Measurements from ENCODE around the gene TDRD6.
A peak's percentile ranks its signal among the peaks of the same experiment; 100 is the strongest.

Gene TDRD6

GRCh38 chr6:46653439-46654195 lies 34.1 kb upstream of the TDRD6 start:
- no peak overlapping the region for H3K27ac Mint-ChIP-seq
- peaks cover 16% of the 10 kb centered on the region for H3K4me1 Mint-ChIP-seq (ENCODE audit: low read depth)
- no peaks in the 10 kb centered on the region for H3K9me3 Mint-ChIP-seq
- intact Hi-C loops (cut with micrococcal nuclease) = no loop called here
- peaks cover 6% of the 10 kb centered on the region for H3K36me3 Mint-ChIP-seq (ENCODE audit: low read depth)
- peaks cover 34% of the 10 kb centered on the region for H3K27me3 Mint-ChIP-seq
- peak overlapping the region; percentile 91 for H3K4me3 Mint-ChIP-seq

- Mint-ChIP-seq H3K36me3 (ENCODE audit: low read depth) (peaks cover 6% of the 10 kb centered on the region), H3K9me3 (no peaks in the 10 kb centered on the region), H3K4me3 (no peak overlapping the region), H3K27me3 (peaks cover 31% of the 10 kb centered on the region), H3K27ac (no peak overlapping the region), H3K4me1 (ENCODE audit: low read depth) (peaks cover 16% of the 10 kb centered on the region)
- intact Hi-C loops (cut with micrococcal nuclease) = no loop called here
Measured at GRCh38 chr6:46655803-46656202, 31.9 kb upstream of the TDRD6 start.

- H3K27me3 Mint-ChIP-seq = peaks cover 22% of the 10 kb centered on the region
- no peaks in the 10 kb centered on the region for H3K9me3 Mint-ChIP-seq
- H3K27ac Mint-ChIP-seq = no peak overlapping the region
- H3K36me3 Mint-ChIP-seq (ENCODE audit: low read depth) = peaks cover 5% of the 10 kb centered on the region
- intact Hi-C loops (cut with micrococcal nuclease) = no loop called here
- no peak overlapping the region for H3K4me3 Mint-ChIP-seq
- H3K4me1 Mint-ChIP-seq (ENCODE audit: low read depth) = peaks cover 10% of the 10 kb centered on the region
Measured at GRCh38 chr6:46657642-46658041, 30.0 kb upstream of the TDRD6 start.

- Mint-ChIP-seq H3K36me3 (ENCODE audit: low read depth) (no peaks in the 10 kb centered on the region), H3K4me3 (no peak overlapping the region), H3K27me3 (no peaks in the 10 kb centered on the region), H3K27ac (no peak overlapping the region), H3K9me3 (no peaks in the 10 kb centered on the region), H3K4me1 (ENCODE audit: low read depth) (no peaks in the 10 kb centered on the region)
- intact Hi-C loops (cut with micrococcal nuclease) = no loop called here
Measured at GRCh38 chr6:46661483-46661882, 26.2 kb upstream of the TDRD6 start.

- Mint-ChIP-seq H3K4me1 (ENCODE audit: low read depth) (no peaks in the 10 kb centered on the region), H3K36me3 (ENCODE audit: low read depth) (no peaks in the 10 kb centered on the region), H3K4me3 (no peak overlapping the region), H3K27me3 (no peaks in the 10 kb centered on the region), H3K27ac (no peak overlapping the region), H3K9me3 (no peaks in the 10 kb centered on the region)
- intact Hi-C loops (cut with micrococcal nuclease) = no loop called here
Measured at GRCh38 chr6:46667377-46667776, 20.3 kb upstream of the TDRD6 start.

GRCh38 chr6:46674410-46674809 lies 13.3 kb upstream of the TDRD6 start:
- Mint-ChIP-seq H3K27ac (no peak overlapping the region), H3K9me3 (no peaks in the 10 kb centered on the region), H3K36me3 (ENCODE audit: low read depth) (no peaks in the 10 kb centered on the region), H3K27me3 (no peaks in the 10 kb centered on the region), H3K4me3 (no peak overlapping the region), H3K4me1 (ENCODE audit: low read depth) (no peaks in the 10 kb centered on the region)
- intact Hi-C loops (cut with micrococcal nuclease) = no loop called here

- H3K27ac Mint-ChIP-seq = no peak overlapping the region
- no peaks in the 10 kb centered on the region for H3K36me3 Mint-ChIP-seq (ENCODE audit: low read depth)
- intact Hi-C loops (cut with micrococcal nuclease) = no loop called here
- H3K4me3 Mint-ChIP-seq = no peak overlapping the region
- no peaks in the 10 kb centered on the region for H3K4me1 Mint-ChIP-seq (ENCODE audit: low read depth)
- no peaks in the 10 kb centered on the region for H3K27me3 Mint-ChIP-seq
- no peaks in the 10 kb centered on the region for H3K9me3 Mint-ChIP-seq
Measured at GRCh38 chr6:46676604-46677313, 10.9 kb upstream of the TDRD6 start.

GRCh38 chr6:46677314-46677654 lies 10.4 kb upstream of the TDRD6 start:
- Mint-ChIP-seq H3K27ac (no peak overlapping the region), H3K36me3 (ENCODE audit: low read depth) (no peaks in the 10 kb centered on the region), H3K4me3 (no peak overlapping the region), H3K9me3 (no peaks in the 10 kb centered on the region), H3K27me3 (no peaks in the 10 kb centered on the region), H3K4me1 (ENCODE audit: low read depth) (no peaks in the 10 kb centered on the region)
- intact Hi-C loops (cut with micrococcal nuclease) = no loop called here

GRCh38 chr6:46684771-46685170 lies 2.9 kb upstream of the TDRD6 start:
- Mint-ChIP-seq H3K4me1 (ENCODE audit: low read depth) (no peaks in the 10 kb centered on the region), H3K27ac (no peak overlapping the region), H3K36me3 (ENCODE audit: low read depth) (no peaks in the 10 kb centered on the region), H3K27me3 (no peaks in the 10 kb centered on the region), H3K4me3 (no peak overlapping the region), H3K9me3 (no peaks in the 10 kb centered on the region)
- intact Hi-C loops (cut with micrococcal nuclease) = no loop called here

- H3K36me3 Mint-ChIP-seq (ENCODE audit: low read depth) = no peaks in the 10 kb centered on the region
- H3K27ac Mint-ChIP-seq = no peak overlapping the region
- peaks cover 2% of the 10 kb centered on the region for H3K27me3 Mint-ChIP-seq
- H3K4me1 Mint-ChIP-seq (ENCODE audit: low read depth) = no peaks in the 10 kb centered on the region
- H3K4me3 Mint-ChIP-seq = no peak overlapping the region
- H3K9me3 Mint-ChIP-seq = no peaks in the 10 kb centered on the region
- intact Hi-C loops (cut with micrococcal nuclease) = no loop called here
Measured at GRCh38 chr6:46688117-46688965, 656 bp downstream of the TDRD6 start.

GRCh38 chr6:46688966-46689335 lies 1.3 kb downstream of the TDRD6 start:
- no peaks in the 10 kb centered on the region for H3K9me3 Mint-ChIP-seq
- peaks cover 2% of the 10 kb centered on the region for H3K27me3 Mint-ChIP-seq
- no peaks in the 10 kb centered on the region for H3K4me1 Mint-ChIP-seq (ENCODE audit: low read depth)
- intact Hi-C loops (cut with micrococcal nuclease) = no loop called here
- H3K4me3 Mint-ChIP-seq = no peak overlapping the region
- no peaks in the 10 kb centered on the region for H3K36me3 Mint-ChIP-seq (ENCODE audit: low read depth)
- H3K27ac Mint-ChIP-seq = no peak overlapping the region

GRCh38 chr6:46689657-46690056 lies 2.0 kb downstream of the TDRD6 start:
- peaks cover 2% of the 10 kb centered on the region for H3K27me3 Mint-ChIP-seq
- no peak overlapping the region for H3K27ac Mint-ChIP-seq
- no peak overlapping the region for H3K4me3 Mint-ChIP-seq
- no peaks in the 10 kb centered on the region for H3K36me3 Mint-ChIP-seq (ENCODE audit: low read depth)
- intact Hi-C loops (cut with micrococcal nuclease) = no loop called here
- H3K9me3 Mint-ChIP-seq = no peaks in the 10 kb centered on the region
- H3K4me1 Mint-ChIP-seq (ENCODE audit: low read depth) = no peaks in the 10 kb centered on the region

GRCh38 chr6:46690141-46690755 lies 2.6 kb downstream of the TDRD6 start:
- Mint-ChIP-seq H3K4me3 (no peak overlapping the region), H3K9me3 (no peaks in the 10 kb centered on the region), H3K4me1 (ENCODE audit: low read depth) (no peaks in the 10 kb centered on the region), H3K36me3 (ENCODE audit: low read depth) (no peaks in the 10 kb centered on the region), H3K27me3 (peaks cover 2% of the 10 kb centered on the region), H3K27ac (no peak overlapping the region)
- intact Hi-C loops (cut with micrococcal nuclease) = no loop called here

GRCh38 chr6:46690911-46691451 lies 3.3 kb downstream of the TDRD6 start:
- Mint-ChIP-seq H3K27me3 (peaks cover 2% of the 10 kb centered on the region), H3K4me1 (ENCODE audit: low read depth) (no peaks in the 10 kb centered on the region), H3K36me3 (ENCODE audit: low read depth) (no peaks in the 10 kb centered on the region), H3K27ac (no peak overlapping the region), H3K9me3 (no peaks in the 10 kb centered on the region), H3K4me3 (no peak overlapping the region)
- intact Hi-C loops (cut with micrococcal nuclease) = no loop called here

Measured in dendritic cell treated with granulocyte-macrophage colony-stimulating factor and Interleukin-4, amounts not matched to agents 40 ng/mL and 50 ng/mL, for 4 days (primary cell).